Colon (tissue), 2 donors: Measurements from ENCODE around the gene FBXO11.

Source experiments
- FAIRE-seq: peaks from 2 replicates; lab custom pipeline; 2012; peaks lifted over from hg19 to GRCh38; lab: Jason Lieb, UNC
- donor health status: control.
- donor health status: control.

FBXO11 gene

GRCh38 chr2:47783486-47784351 is 122.6 kb downstream of the FBXO11 start:
- no peak for FAIRE-seq

GRCh38 chr2:47782671-47783485 is 123.4 kb downstream of the FBXO11 start, which contains the start of gene MSH6:
Gene MSH6 (plus strand): TSS chr2:47783145. CDS start chr2:47783234, 89 bp downstream.
- FAIRE-seq, result no peak

GRCh38 chr2:47782381-47782670 is 124.0 kb downstream of the FBXO11 start:
- FAIRE-seq, result no peak

- FAIRE-seq, result no peak
Observed at GRCh38 chr2:47779426-47779790, 126.9 kb downstream of the FBXO11 start.

GRCh38 chr2:47778698-47779425 is 127.4 kb downstream of the FBXO11 start:
- FAIRE-seq, result no peak

GRCh38 chr2:47777277-47777937 is 128.9 kb downstream of the FBXO11 start:
- no peak for FAIRE-seq

GRCh38 chr2:47774567-47774966 is 131.7 kb downstream of the FBXO11 start:
- no peak for FAIRE-seq

GRCh38 chr2:47772343-47772742 is 134.0 kb downstream of the FBXO11 start:
- FAIRE-seq, result no peak

GRCh38 chr2:47771211-47771610 is 135.1 kb downstream of the FBXO11 start:
- no peak for FAIRE-seq

- no peak for FAIRE-seq
Observed at GRCh38 chr2:47769318-47769717, 137.0 kb downstream of the FBXO11 start.

- FAIRE-seq, result no peak
Observed at GRCh38 chr2:47767880-47768609, 138.3 kb downstream of the FBXO11 start.

- no peak for FAIRE-seq
Observed at GRCh38 chr2:47767497-47767844, 138.8 kb downstream of the FBXO11 start.

- no peak for FAIRE-seq
Observed at GRCh38 chr2:47751856-47752414, 154.4 kb downstream of the FBXO11 start.

GRCh38 chr2:47747878-47748277 is 158.4 kb downstream of the FBXO11 start:
- FAIRE-seq, result no peak

- no peak for FAIRE-seq
Observed at GRCh38 chr2:47744074-47744473, 162.2 kb downstream of the FBXO11 start.

- FAIRE-seq, result no peak
Observed at GRCh38 chr2:47741637-47742036, 164.7 kb downstream of the FBXO11 start.

GRCh38 chr2:47741101-47741500 is 165.2 kb downstream of the FBXO11 start:
- FAIRE-seq, result no peak
